GM13977 (cell line): ENCODE data around the gene CHN2.

ENCODE experiments used
- DNase-seq: peaks from one replicate; pipeline ENCODE4 v3.0.0; 2012; ENCODE audit warnings: low spot score
- CTCF ChIP-seq: IDR thresholded peaks from 2 replicates; pipeline ENCODE4 v1.5.1; 2012; ENCODE audit warnings: mild to moderate bottlenecking, control low read depth; ENCODE audit not compliant: insufficient read depth; ENCODE audit errors: extremely low read depth, missing control alignments
- in situ Hi-C: fragments of 300-500 bp; cut with MboI; formaldehyde crosslinking; loops from one replicate; pipeline ENCODE4 v1.12.0; 2022; ENCODE audit warnings: low sequenced_read_pairs, low pct_unique_long_range_greater_than_20kb, mixed read lengths, inconsistent platforms; ENCODE audit not compliant: unreplicated experiment

Gene CHN2

GRCh38 chr7:29483219-29484104, 288.9 kb downstream of the CHN2 start:
- in situ Hi-C loops: no loop called here
- no peak for DNase-seq

GRCh38 chr7:29484280-29484679, 289.7 kb downstream of the CHN2 start:
- no peak for DNase-seq
- in situ Hi-C loops: no loop called here
- TF ChIP-seq CTCF: no peak

More at GRCh38 chr7:29483219-29484104, 288.9 kb downstream of the CHN2 start:
- no peak for TF ChIP-seq CTCF

GRCh38 chr7:29485339-29486190, 291.0 kb downstream of the CHN2 start:
- no peak for TF ChIP-seq CTCF
- in situ Hi-C loops: no loop called here
- DNase-seq: no peak

GRCh38 chr7:29486191-29486700, 291.7 kb downstream of the CHN2 start:
- DNase-seq: no peak
- in situ Hi-C loops: no loop called here
- no peak for TF ChIP-seq CTCF

GRCh38 chr7:29487424-29487823, 292.8 kb downstream of the CHN2 start:
- DNase-seq: no peak
- in situ Hi-C loops: no loop called here
- no peak for TF ChIP-seq CTCF

GRCh38 chr7:29488203-29488970, 293.8 kb downstream of the CHN2 start:
- no peak for TF ChIP-seq CTCF
- in situ Hi-C loops: no loop called here
- no peak for DNase-seq
